ENCODE results near the gene C2orf74.
"Not testable (repeated sequence)": the region's sequence is repeated elsewhere in the genome, so short reads cannot be mapped to it uniquely, and the experiment has no call there.

The C2orf74 gene
- 0.75 reads per million for total RNA-seq

DNA sequence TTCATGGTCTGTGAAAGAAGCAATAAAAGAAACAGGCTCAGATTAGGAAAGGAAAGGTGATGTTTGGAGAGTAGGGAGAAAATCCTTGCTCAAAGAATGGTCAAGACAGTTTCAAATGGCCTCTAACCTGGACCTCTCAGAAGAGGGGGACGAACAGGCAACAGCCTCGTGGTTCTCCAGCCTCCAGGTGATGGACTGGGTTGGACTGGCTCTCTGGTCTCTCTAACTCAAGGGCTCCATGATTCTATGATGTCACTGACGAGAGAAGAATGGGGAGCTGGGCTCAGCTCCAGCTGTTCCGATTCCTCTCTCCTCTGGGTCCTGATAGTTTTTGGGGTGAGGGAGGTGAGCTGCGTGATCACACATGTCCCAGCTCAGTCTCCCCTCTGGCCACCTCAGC is at the start of gene C2orf74:
Gene C2orf74, plus strand, starts transcription at position 301 of the 400 bp plus-strand sequence. CDS start 327 bp downstream, outside the sequence.
- no peak for DNase-seq

DNA sequence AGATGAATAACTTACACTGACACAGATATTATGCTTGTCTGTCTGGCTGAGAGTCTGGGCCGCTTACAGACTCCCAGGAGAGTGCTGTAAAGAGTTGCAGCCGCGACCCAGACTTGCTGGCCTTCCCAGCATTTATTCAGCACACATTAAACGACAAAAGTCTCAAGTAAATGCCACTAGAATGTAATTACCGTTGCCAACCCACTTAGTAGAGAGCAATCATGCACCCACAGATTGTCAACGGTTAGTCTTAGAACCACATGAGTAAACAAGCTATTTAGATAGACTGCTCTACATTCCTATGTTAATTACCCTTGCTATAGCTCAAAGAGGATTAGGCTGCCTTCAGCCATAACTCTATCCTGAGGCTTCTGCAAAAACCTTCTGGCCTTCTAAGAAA is 47.8 kb upstream of the C2orf74 start:
- no peak for DNase-seq

DNA sequence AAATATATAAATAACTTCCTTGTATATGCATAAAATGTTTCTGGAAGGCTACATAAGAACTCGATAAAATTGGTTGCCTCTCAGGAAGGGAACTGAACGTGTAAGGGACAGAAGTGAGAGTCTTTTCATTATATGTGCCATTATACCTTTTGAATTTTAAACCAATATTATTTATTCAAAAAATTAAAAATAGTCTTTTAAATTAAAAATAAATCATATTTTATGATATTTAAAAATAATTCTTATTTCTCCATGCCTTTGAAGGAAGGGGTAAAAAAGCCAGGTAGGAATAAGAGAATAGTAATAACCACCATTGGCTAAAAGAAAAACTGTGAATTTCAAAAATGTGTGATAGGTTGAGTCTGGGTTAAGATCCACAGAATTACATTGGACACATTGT is 45.7 kb upstream of the C2orf74 start:
- no peak for DNase-seq

DNA sequence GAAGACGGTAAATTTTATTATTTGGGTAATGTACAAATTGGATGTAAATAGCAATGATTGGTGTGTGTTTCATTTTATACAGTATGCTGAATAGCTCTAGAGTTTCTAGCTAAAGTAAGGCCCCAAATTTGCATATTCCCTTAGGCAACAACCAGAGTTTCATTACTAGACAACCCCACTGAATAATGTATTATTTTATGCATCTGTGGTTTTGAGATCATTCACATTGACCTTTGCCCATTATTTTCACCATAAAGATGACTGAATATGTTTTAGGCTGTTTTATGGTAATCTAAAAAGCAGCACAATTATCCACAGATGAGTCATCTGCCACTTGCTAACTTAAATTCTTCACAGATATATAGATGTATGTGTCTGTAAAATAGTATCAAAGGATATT is 44.5 kb upstream of the C2orf74 start:
- no peak for DNase-seq

DNA sequence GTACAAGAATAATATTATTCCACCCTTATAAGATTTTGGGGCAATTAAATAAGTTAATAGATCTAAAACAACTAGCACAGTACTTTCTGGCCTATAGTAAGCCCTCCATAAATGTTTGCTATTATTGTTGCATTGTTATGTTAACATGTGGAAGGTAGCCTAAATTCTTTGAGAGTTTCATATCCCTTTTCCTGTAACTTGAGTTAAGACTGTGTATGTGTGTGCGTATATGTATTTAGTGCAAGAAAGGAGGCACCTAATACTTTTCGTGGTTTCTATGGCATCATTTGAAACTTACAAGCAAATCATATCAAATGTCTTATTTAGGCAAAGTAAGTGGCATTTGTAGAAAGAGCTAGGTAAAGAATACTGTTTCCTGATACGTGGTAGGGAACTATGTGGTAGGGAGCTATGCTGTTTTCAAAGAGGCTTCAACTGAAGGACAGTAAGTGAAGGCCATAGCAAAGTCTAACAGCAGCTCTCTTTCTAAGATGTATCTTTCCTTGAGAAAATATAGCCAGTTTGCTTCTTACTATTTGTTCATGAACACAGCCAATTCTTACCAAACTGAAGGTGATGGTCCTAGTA is 36.8 kb upstream of the C2orf74 start:
- no peak for DNase-seq

DNA sequence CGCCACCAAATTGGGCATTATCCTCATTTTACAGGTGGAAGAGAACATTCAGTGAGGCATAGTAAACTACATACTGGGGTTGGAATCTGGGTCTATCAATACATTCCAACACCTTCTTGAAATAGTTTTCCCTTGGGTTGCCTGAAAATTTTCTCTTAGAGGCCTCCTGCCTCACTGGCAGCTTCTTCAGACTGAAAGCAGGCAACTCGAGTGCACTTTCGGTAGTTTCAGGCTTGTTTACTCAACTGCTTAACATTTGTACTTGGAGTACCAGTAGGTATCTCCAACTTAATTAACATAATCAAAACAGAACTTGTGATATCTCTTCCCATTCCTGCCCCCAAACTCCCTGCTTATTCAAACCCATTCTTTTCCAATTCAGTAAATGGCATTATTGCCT is 36.2 kb upstream of the C2orf74 start:
- DNase-seq = no peak

DNA sequence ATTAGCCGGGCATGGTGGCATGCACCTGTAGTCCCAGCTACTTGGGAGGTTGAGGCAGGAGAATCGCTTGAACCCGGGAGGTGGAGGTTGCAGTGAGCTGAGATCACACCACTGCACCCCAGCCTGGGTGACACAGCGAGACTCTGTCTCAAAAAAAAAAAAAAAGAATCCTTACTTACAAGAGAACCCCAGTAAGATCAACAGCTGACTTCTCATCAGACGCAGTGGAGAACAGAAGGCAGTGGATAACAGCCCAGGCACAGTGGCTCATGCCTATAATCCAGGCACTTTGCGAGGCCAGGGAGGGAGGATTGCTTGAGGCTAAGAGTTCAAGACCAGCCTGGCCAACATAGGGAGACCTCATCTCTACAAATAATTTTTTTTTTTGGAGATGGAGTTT is 33.9 kb upstream of the C2orf74 start:
- not testable (repeated sequence) for DNase-seq

DNA sequence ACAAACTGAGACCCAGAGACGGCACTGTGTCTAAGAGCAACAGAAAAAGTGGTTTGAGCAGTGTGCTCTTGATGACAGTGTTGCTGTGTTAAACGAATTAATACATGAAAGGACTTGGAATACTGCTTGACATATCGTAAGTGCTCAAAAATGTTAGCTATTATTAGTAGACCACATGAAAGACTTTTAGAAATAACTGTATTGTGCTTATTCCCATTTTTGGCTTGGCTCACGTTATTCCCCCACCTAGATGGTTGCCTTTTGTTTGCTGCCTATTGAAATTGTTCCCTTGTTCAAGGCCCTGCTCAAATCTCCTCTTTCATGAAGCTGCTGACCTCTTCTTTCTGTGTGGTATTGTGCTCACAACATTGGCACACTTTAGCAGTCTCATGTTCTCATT is 27.8 kb upstream of the C2orf74 start:
- no peak for DNase-seq

DNA sequence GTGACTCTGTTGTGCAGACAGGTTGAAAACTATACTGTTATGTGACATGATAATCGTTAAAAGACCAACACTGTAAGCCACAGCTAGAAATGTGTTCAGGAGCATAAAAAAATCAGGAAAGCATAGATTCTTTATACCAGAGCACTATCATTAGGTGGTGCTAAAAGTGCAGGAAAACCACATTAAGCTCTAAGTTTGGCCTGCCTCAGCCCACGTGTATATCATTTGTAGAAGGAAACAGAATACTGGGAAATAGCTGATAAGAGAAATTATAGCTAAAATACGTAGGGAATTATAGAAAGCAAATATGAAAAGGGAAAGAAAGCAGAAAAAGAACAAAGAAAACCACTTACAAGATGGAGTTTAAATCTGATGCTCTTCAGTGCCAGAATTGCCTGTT is 26.5 kb upstream of the C2orf74 start:
- DNase-seq = no peak

DNA sequence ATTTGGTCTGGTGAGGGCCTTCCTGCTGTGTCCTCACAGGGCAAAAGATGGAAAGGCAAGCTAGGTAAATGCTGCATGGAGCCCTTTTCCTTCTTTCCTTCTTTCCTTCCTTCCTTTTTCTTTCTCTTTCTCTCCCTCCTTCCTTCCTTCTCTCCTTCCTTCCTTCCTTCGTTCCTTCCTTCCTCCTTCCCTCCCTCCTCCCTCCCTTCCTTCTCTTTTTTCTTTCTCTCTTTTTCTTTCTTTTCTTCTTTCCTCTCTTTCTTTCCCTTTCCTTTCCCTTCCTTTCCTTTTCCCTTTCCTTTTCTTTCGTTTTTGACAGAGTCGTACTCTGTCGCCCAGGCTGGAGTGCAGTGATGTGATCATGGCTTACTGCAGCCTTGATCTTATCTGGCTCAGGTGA is 23.1 kb upstream of the C2orf74 start:
- no peak for DNase-seq

DNA sequence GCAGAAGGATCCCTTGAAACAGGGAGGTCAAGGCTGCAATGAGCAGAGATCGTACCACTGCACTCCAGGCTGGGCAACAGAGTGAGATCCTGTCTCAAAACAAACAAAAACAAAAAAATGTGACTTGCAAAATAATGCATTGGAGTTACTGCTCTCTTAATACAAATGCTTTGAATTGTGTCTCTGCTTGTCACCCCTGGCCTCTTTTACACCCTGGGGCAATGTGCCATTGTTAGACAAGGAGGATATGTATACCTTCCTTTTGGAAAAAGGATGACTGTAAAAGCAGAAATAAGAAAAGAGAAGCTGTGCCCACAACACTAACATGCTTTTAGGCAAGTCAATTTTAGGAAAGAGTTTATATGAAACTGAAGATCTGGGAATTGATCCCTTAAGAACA is 20.8 kb upstream of the C2orf74 start:
- DNase-seq = no peak

DNA sequence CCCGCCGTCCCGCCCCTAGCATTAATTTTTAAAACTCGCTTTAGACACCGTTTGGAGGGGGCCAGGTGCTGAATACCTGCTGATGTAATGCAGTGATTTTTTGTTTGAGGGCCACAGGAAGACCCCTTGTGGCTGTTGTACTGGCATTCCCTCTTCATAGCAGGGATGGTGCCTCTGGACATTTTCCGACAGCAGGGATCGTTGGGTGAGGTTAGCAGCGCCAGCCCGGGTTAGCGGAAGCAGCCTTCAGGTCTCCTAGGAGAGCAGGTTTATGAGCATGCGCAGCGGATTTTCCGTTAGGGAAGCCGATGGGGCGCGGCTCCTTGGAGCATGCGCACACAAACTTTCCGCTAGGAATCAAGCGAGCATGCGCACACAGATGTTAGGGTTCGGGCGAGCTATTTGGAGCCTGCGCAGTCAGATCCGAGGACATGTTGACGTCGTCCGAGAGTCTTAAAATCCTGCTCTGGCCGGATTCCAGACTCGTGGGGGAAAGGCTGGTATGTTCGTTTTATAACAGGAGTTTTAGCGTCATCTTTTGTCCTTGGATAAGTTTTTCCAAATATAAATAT is 17.2 kb upstream of the C2orf74 start:
- peak; percentile 86 for DNase-seq

DNA sequence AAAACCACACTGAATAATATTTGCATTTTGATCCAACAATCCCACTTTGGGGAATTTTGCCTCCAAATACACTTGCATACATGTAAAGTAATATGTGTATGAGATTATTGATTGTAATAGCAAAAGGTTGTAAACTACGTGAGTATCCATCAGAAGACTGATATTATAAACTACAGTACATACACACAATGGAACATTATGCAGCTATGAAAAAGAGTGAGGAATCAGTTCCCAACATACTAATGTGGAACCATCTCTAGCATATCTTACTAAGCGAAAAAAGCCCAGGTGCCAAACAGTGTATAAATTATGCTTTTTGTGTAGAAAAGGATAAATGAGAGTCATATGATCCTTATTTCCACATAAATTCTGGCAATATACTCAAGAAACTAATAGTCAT is 16.0 kb upstream of the C2orf74 start:
- no peak for DNase-seq

DNA sequence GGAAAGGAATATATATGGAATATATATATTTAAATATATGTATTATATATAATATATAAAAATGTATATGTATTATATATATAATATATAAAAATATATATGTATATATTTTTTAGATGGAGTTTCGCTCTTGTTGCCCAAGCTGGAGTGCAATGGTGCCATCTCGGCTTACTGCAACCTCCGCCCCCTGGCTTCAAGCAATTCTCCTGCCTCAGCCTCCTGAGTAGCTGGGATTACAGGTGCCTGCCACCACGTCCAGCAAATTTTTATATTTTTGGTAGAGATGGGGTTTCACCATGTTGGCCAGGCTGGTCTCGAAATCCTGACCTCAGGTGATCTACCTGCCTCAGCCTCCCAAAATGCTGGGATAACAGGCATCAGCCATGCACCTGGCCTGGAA is 13.9 kb upstream of the C2orf74 start:
- DNase-seq = not testable (repeated sequence)

DNA sequence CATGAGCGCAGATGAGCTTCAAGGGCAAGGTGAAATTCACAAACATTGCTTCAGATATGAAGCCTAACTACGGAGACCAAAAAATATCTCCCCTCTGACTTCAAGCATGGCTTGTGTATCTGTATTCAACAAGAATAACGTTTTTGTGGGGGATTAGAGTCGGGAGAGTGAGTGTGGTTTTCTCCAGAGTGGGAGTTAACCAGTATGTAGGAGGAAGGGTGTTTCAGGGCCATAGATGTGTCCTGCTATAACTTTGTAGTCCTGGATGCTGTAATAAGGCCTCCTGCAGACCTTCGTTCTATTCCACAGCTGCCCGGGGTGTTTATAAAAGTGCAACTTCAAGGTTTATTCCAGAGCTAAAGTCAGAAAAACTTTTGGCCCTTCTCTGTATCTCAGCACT is 12.9 kb upstream of the C2orf74 start:
- DNase-seq = no peak

DNA sequence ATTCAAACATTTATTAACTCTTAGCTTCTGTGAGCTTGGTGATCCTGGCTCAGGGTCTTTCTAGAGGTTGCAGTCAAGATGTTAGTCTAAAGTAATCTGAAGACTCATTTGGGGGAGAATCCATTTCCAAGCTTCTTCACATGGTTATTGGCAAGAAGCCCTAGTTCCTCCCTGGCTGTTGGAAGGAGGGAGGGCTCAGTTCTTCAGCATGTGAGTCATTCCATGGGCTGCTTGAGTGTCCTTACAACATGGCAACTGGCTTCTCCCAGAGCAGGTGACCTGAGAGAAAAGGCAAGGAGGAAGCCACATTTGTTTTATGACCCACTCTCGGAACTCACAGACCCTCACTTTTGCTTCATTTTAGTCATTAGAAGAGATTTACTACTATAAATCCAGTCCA is 10.6 kb upstream of the C2orf74 start:
- no peak for DNase-seq

DNA sequence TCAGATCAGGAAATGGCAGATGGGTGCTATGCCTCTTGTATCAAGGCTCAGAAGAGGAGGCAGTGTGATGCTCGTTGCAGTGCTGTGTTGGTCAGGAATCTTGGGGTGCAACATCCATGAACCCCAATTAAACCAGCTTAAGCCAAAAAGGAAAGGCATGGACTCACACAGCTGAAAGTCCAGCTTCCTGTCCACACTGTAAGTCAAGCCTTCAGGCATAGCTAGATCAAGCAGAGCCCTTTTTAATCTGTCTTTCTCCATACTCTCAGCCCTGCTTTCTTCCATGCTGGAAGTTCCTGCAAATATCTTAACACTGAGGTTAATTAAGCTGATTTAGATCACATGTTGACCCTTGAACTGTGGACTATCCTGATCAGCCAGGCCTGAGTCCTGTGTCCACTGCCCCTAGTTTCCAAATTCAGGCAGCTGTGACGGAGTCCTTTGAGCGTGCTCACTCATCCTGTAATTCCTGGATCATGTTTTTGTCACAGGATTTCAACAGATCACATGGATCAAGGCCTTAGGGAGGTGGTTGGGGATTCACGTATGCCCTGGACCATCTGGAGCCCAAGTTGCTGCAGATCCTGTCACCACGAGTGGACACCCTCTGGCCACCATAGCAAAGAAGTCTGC is 4.5 kb upstream of the C2orf74 start:
- DNase-seq = no peak

DNA sequence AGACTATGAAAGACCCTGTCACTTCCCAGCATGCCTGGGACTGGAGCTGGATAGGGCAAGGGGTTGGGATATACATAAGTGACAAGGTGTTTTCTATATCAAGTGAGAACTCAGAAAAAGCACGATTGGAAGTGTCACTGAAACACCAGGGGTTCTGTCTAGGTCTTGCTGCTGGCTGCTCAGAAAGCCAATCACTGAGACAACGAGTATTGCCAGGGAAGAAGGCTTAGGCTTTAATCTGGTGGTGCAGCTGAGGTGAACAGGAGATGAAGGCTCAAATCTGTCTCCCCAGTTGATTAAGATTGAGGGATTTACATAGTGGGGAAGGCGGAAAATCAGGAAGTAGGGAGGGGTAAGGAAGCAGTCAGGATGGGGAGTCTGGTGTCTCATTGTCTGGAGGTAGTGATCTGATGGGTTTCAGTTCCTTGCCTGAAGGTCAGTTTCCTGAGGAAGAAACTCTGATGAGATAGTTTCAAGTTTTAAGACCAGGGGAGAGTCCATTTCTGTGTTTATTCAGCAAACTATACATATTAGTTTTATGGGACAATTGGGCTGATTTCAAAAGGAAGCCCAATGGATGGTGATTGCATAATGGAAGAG is 3.5 kb upstream of the C2orf74 start:
- DNase-seq = no peak

DNA sequence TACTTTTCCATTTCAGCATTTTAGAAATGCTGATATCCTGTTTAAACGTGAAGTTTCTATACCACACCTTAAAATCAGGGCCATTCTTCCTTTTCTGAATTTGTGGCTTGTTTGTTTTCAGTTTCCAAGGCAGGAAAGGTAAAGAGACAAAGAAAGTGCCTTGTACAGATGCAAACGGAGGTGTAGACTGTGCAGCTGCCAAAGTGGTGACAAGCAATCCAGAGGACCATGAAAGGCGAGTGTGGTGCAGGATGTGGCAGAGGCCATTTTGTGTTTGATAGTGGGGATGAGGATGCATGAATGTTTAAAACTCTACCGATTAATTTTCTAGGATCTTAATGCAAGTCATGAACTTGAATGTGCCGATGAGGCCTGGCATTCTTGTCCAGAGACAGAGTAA is 733 bp downstream of the C2orf74 start:
- no peak for DNase-seq

DNA sequence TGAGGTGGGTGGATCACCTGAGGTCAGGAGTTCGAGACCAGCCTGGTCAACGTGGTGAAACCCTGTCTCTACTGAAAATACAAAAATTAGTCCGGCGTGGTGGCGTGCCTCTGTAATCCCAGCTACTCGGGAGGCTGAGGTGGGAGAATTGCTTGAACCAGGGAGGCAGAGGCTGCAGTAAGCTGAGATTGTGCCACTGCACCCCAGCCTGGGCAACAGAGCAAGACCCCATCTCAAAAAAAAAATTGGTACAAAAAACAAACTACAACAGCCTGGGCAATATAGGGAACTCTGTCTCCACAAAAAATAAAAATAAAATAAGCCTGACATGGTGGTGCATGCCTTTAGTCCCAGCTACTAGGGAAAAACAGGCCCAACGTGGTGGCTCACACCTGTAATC is 3.1 kb downstream of the C2orf74 start:
- not testable (repeated sequence) for DNase-seq

DNA sequence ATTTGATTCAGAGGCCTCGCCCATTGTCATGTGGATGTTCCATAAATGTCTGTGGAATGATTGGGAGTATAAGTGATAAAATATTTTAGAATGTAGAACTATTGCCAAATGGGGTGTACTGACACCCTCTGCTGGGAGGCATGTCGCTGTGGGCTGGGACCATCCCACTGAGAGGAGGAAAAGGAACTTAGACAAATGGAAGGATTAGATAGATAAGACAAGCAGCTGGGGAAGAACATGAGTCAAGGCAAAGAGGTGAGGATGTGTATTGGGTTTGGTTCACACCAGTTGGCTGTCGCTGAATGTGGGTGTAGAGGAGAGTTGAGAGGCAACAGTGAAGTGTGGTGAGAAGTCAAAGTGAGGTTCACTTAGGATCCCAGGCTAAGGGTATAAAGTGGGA is 4.0 kb downstream of the C2orf74 start:
- DNase-seq = no peak

DNA sequence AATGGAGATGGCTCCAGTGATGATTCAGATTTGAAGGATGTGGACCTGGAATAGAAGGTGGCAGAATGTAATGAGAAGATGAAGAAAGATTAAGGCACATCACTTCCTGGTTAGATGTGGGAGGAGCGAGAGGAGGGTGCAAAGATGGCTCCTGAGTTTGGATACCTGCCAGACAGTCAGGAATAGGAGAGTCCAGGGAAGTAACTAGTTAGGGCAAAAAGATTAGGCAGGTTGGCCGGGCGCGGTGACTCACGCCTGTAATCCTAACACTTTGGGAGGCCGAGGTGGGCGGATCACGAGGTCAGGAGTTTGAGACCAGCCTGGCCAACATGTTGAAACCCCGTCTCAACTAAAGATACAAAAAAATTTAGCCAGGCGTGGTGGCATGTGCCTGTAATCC is 5.6 kb downstream of the C2orf74 start:
- no peak for DNase-seq

DNA sequence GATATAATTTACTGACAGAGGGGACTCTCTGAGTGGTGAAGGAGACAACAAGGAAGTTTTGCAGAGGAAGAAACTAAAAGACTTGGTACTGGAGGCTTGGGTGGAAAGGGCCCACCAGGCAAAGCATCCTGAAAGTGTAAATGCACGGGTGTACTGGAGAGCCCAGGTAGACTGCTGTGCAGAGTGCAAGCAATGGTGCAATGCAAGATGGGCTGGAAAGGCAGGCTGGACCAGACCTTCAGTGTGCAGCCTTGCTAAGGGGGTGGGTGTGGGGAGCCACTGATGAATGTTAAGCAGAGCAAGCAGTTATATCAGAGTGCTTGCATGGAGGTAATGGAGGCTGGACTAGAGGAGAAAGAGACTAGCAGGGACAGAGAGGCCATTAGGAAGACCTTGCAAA is 10.7 kb downstream of the C2orf74 start:
- DNase-seq = no peak

DNA sequence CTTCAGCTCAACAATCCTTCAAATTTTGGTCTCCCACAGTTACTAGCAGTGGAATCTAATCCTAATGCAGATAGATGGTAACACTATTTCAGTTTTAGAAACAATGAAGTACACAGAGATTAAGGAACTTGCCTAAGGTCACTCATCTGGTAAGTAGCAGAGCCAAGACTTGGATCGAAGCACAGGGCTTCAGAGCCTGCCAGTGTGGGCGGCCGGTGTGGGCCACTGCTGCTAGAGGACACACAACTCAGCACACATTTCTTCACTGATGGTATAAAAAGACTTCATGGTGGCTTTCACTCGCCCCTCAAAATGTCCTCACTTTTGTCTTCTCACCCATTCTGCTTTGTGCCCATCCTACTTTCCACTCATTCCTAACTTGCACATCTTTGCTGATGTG is 11.1 kb downstream of the C2orf74 start:
- no peak for DNase-seq
